Keratinocyte (primary cell): Measurements from ENCODE around the gene TGFBR1. TPM values are rescaled to one million over a fixed set of nuclear protein-coding genes. Genes with fewer than 3 reads are reported as not detected.
"Not testable (repeated sequence)": the region's sequence is repeated elsewhere in the genome, so short reads cannot be mapped to it uniquely, and the experiment has no call there.

Experiments used
- DNase-seq: peaks from one replicate; pipeline ENCODE4 v3.0.0-alpha.2; 2011; ENCODE audit warnings: low read depth, missing footprints, low spot score
- FAIRE-seq: peaks from 2 replicates; lab custom pipeline; 2011; peaks lifted over from hg19 to GRCh38; lab: Jason Lieb, UNC
- H2AFZ ChIP-seq: 2 replicates; pipeline ENCODE4 v1.6.0; 2012; ENCODE audit warnings: low read length, control low read depth, inconsistent platforms; ENCODE audit not compliant: control insufficient read depth
- H3K27ac ChIP-seq: 2 replicates; pipeline ENCODE4 v1.5.1; 2011; ENCODE audit warnings: low read length; ENCODE audit not compliant: control insufficient read depth, insufficient read depth
- H3K27me3 ChIP-seq: 3 replicates; pipeline ENCODE4 v1.6.0; 2011; ENCODE audit warnings: low read length; ENCODE audit not compliant: control insufficient read depth, insufficient read depth; ENCODE audit errors: extremely low read depth
- H3K36me3 ChIP-seq, 2 experiments: 2 replicates in 1 of 2; 3 replicates in 1 of 2; pipeline ENCODE4 v1.5.1; 2011; ENCODE audit warnings: low read length in 2 of 2, mild to moderate bottlenecking in 1 of 2; ENCODE audit not compliant: control insufficient read depth in 2 of 2, insufficient read depth in 2 of 2; ENCODE audit errors: extremely low read depth in 1 of 2
- H3K4me1 ChIP-seq: 3 replicates; pipeline ENCODE4 v1.5.1; 2011; ENCODE audit warnings: low read length; ENCODE audit not compliant: control insufficient read depth, insufficient read depth; ENCODE audit errors: extremely low read depth
- H3K4me2 ChIP-seq: 3 replicates; pipeline ENCODE4 v1.6.0; 2011; ENCODE audit warnings: low read depth, low read length; ENCODE audit not compliant: control insufficient read depth, insufficient read depth; ENCODE audit errors: extremely low read depth
- H3K4me3 ChIP-seq, 3 experiments: fragments of 200-600 bp in 1 of 3; sonication (generic) in 1 of 3; 2 replicates in 2 of 3; 3 replicates in 1 of 3; pipeline ENCODE4 v1.5.1; 2011 to 2016; ENCODE audit warnings: low read length in 3 of 3, mild to moderate bottlenecking in 3 of 3, control low read depth in 2 of 3, inconsistent platforms in 1 of 3, low read depth in 1 of 3, mixed read lengths in 1 of 3, mixed run types in 1 of 3, moderate library complexity in 1 of 3; ENCODE audit not compliant: control insufficient read depth in 2 of 3, insufficient read depth in 2 of 3; ENCODE audit errors: extremely low read depth in 1 of 3
- H3K79me2 ChIP-seq: 2 replicates; pipeline ENCODE4 v1.6.0; 2012; ENCODE audit warnings: low read length; ENCODE audit not compliant: control insufficient read depth, insufficient read depth
- H3K9ac ChIP-seq: 3 replicates; pipeline ENCODE4 v1.6.0; 2011; ENCODE audit warnings: low read length; ENCODE audit not compliant: control insufficient read depth, insufficient read depth; ENCODE audit errors: extremely low read depth
- H3K9me1 ChIP-seq: 3 replicates; pipeline ENCODE4 v1.6.0; 2011; ENCODE audit warnings: low read length; ENCODE audit not compliant: control insufficient read depth, insufficient read depth; ENCODE audit errors: extremely low read depth
- H3K9me3 ChIP-seq: 2 replicates; pipeline ENCODE4 v1.5.1; 2012; ENCODE audit warnings: low read depth, low read length; ENCODE audit not compliant: control insufficient read depth
- H4K20me1 ChIP-seq: 3 replicates; pipeline ENCODE4 v1.6.0; 2011; ENCODE audit warnings: low read length; ENCODE audit not compliant: control insufficient read depth, insufficient read depth; ENCODE audit errors: extremely low read depth
- EZH2 ChIP-seq: IDR thresholded peaks from one replicate; pipeline ENCODE4 v1.6.1; 2012; ENCODE audit warnings: inconsistent platforms, mild to moderate bottlenecking, low read length, moderate library complexity
- dilution Hi-C: fragments of 300-500 bp; cut with MboI; formaldehyde crosslinking; loops from one replicate; pipeline ENCODE4 v1.7.0; 2020; ENCODE audit warnings: low sequenced_read_pairs; ENCODE audit not compliant: extremely low pct_ligation_motif_present
- polyA plus RNA-seq, 5 experiments: library from polyadenylated mRNA; depleted of rRNA in 3 of 5; stranded (reverse) in 3 of 5; stranded (forward) in 1 of 5; unstranded in 1 of 5; fragments of >200 nt; gene quantifications; 1 replicate in 1 of 5; 2 replicates in 3 of 5; 3 replicates in 1 of 5; pipeline versions ENCODE4 v1.2.1 to v1.2.3, GENCODE V29; 2011 to 2012; ENCODE audit warnings: missing spikeins in 2 of 5, low read depth in 1 of 5, low replicate concordance in 1 of 5
- TF ChIP-seq, protein P1 (sequence below), 3 experiments: IDR thresholded peaks in 1 of 3; conservative IDR thresholded peaks in 1 of 3; optimal IDR thresholded peaks in 1 of 3; 2 replicates in 2 of 3; 3 replicates in 1 of 3; pipeline versions ENCODE3 to v1.5.1; 2011; ENCODE audit warnings: low read length in 3 of 3, mild to moderate bottlenecking in 3 of 3, moderate library complexity in 2 of 3, control low read depth in 1 of 3, inconsistent platforms in 1 of 3; ENCODE audit not compliant: insufficient read depth in 2 of 3; ENCODE audit errors: extremely low read depth in 1 of 3

TGFBR1 gene
- polyA plus RNA-seq, 1 donor (not counting 4 experiments of a cell fraction or from before 2014, with no cell fraction given) = 55.0 TPM

DNA sequence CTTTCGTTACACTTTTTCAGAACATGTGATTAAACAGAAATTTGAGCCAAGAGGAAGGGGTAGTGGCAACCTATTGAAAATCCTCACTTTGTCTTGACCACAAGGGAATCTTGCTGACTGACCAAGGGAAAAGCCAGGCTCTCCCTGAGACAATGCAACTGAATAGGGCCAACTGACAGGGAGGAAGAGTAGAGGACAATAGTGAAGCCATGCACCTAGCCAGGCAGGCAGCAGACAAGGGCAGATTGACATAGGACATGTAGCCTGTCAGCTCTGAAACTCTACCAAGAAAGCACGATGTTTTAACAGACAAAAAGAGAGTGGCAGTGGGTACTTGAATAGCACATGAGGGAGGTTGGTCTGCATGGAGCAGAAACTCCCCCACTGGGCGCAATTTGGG is 8.5 kb upstream of the TGFBR1 start:
- H3K79me2 ChIP-seq = no peaks in the 10 kb centered on the region
- H3K27ac ChIP-seq = no peak overlapping the region
- H3K27me3 ChIP-seq = no peaks in the 10 kb centered on the region
- H3K4me1 ChIP-seq = no peaks in the 10 kb centered on the region
- H3K4me2 ChIP-seq = no peak overlapping the region
- no peak overlapping the region for H3K4me3 ChIP-seq
- no peak for TF ChIP-seq EZH2
- TF ChIP-seq, protein P1, sequence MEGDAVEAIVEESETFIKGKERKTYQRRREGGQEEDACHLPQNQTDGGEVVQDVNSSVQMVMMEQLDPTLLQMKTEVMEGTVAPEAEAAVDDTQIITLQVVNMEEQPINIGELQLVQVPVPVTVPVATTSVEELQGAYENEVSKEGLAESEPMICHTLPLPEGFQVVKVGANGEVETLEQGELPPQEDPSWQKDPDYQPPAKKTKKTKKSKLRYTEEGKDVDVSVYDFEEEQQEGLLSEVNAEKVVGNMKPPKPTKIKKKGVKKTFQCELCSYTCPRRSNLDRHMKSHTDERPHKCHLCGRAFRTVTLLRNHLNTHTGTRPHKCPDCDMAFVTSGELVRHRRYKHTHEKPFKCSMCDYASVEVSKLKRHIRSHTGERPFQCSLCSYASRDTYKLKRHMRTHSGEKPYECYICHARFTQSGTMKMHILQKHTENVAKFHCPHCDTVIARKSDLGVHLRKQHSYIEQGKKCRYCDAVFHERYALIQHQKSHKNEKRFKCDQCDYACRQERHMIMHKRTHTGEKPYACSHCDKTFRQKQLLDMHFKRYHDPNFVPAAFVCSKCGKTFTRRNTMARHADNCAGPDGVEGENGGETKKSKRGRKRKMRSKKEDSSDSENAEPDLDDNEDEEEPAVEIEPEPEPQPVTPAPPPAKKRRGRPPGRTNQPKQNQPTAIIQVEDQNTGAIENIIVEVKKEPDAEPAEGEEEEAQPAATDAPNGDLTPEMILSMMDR (optimal IDR thresholded peaks at IDR 0.05 in 1 of 3, IDR thresholded peaks at IDR 0.05 in 1 of 3, conservative IDR thresholded peaks at IDR 0.05 in 1 of 3; ENCODE audit: extremely low read depth in 1 of 3, insufficient read depth in 2 of 3, low read length in 3 of 3) = no peak
- no peak overlapping the region for H3K9ac ChIP-seq
- DNase-seq = no peak
- dilution Hi-C loops = no loop called here
- H3K9me3 ChIP-seq = no peaks in the 10 kb centered on the region
- no peak overlapping the region for H2AFZ ChIP-seq
- H3K36me3 ChIP-seq = no peaks in the 10 kb centered on the region
- H3K9me1 ChIP-seq = no peaks in the 10 kb centered on the region
- H4K20me1 ChIP-seq = no peaks in the 10 kb centered on the region
- FAIRE-seq = no peak

DNA sequence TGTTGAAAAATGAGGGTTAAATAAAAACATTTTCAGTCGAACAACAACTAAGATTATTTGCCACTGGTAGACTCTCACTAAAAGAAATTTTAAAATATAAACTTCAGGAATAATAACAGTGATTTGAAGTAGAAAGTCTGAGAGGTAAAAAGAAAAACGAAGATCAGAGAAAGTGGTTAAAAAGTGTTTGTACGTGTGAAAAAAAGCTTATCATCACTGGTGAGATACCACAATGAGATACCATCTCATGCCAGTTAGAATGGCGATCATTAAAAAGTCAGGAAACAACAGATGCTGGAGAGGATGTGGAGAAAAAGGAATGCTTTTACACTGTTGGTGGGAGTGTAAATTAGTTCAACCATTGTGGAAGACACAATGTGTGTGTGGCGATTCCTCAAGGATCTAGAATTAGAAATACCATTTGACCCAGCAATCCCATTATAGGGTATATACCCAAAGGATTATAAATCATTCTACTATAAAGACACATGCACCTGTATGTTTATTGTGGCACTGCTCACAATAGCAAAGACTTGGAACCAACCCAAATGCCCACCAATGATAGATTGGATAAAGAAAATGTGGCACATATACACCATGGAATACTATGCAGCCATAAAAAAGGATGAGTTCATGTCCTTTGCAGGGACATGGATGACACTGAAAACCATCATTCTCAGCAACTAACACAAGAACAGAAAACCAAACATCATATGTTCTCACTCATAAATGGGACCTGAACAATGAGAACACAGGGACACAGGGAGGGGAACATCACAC is 4.9 kb upstream of the TGFBR1 start:
- H3K27me3 ChIP-seq, FAIRE-seq, DNase-seq, H3K9ac ChIP-seq, H3K27ac ChIP-seq, H3K79me2 ChIP-seq, H3K9me1 ChIP-seq, H2AFZ ChIP-seq, H3K4me2 ChIP-seq, H4K20me1 ChIP-seq, H3K9me3 ChIP-seq, H3K36me3 ChIP-seq, dilution Hi-C loops, H3K4me3 ChIP-seq: not testable (repeated sequence)
- H3K4me1 ChIP-seq = peaks cover 22% of the 10 kb centered on the region
